Measurements from ENCODE around the gene MYO3B.

- TF ChIP-seq CTCF (IDR thresholded peaks at IDR 0.05) (no peak), POLR2A (IDR thresholded peaks at IDR 0.05) (no peak)
These were observed 34.8 kb upstream of the MYO3B start for GRCh38 chr2:170143045-170143717.

Measured in prostate gland (tissue), 2 donors.